Measurements from ENCODE around the gene KAT14. TPM values are rescaled to one million over a fixed set of nuclear protein-coding genes. Genes with fewer than 3 reads are reported as not detected.

The KAT14 gene
- total RNA-seq, 4 donors from 2014 or later, result 11.0 to 21.9 (median 14.6) TPM

- no peak for DNase-seq (ENCODE audit: low spot score in 2 of 2)
- intact Hi-C loops (cut with DNase I; ENCODE audit: low total_unique reads), result no loop called here
- TF ChIP-seq CTCF (IDR thresholded peaks at IDR 0.05) (no peak), POLR2A (IDR thresholded peaks at IDR 0.05) (no peak)
- 77 to 100% methylated on average over 2 of the region's 2 CpGs for WGBS, 2 donors
- no peak overlapping the region for H3K4me3 ChIP-seq (ENCODE audit: low read depth, poor library complexity, severe bottlenecking)
These were observed 26.7 kb downstream of the KAT14 start for GRCh38 chr20:18164356-18164755.

GRCh38 chr20:18165553-18165952 lies 27.9 kb downstream of the KAT14 start:
- H3K4me3 ChIP-seq (ENCODE audit: low read depth, poor library complexity, severe bottlenecking), result no peak overlapping the region
- intact Hi-C loops (cut with DNase I; ENCODE audit: low total_unique reads), result no loop called here
- 74 to 79% methylated on average over 3 of the region's 3 CpGs for WGBS, 2 donors
- no peak for DNase-seq (ENCODE audit: low spot score in 2 of 2)
- TF ChIP-seq CTCF (IDR thresholded peaks at IDR 0.05) (no peak), POLR2A (IDR thresholded peaks at IDR 0.05) (no peak)

GRCh38 chr20:18166241-18166881 lies 28.7 kb downstream of the KAT14 start:
- WGBS, 2 donors, result 54 to 55% methylated on average over 5 of the region's 5 CpGs
- intact Hi-C loops (cut with DNase I; ENCODE audit: low total_unique reads), result no loop called here
- no peak for DNase-seq (ENCODE audit: low spot score in 2 of 2)
- TF ChIP-seq POLR2A (IDR thresholded peaks at IDR 0.05), result no peak
- no peak for TF ChIP-seq CTCF (IDR thresholded peaks at IDR 0.05)
- no peak overlapping the region for H3K4me3 ChIP-seq (ENCODE audit: low read depth, poor library complexity, severe bottlenecking)

DNA sequence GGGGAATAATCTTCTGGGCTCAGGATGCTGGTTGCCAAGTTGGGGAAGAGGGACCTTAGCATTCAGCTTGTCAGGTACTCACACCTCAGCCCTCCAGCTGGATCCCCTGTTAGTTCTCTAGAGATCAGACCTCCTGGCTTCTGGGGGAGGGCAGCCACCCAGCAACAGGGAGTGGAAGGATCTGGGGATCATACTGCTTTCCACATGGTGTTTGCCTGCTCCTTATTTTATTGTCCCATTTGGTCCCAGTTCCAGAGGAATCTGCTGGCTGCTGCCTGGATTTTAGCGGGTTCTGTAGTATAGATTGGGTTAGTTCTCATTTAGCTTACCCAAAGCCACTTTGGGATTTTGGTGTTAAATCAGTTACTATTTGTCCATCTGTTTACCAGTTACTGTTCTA lies 29.3 kb downstream of the KAT14 start:
- TF ChIP-seq CTCF (IDR thresholded peaks at IDR 0.05), result no peak
- intact Hi-C loops (cut with DNase I; ENCODE audit: low total_unique reads), result no loop called here
- WGBS, 2 donors, result 65 to 82% methylated on average over 1 of the region's 1 CpG
- no peak for DNase-seq (ENCODE audit: low spot score in 2 of 2)
- H3K4me3 ChIP-seq (ENCODE audit: low read depth, poor library complexity, severe bottlenecking), result no peak overlapping the region

DNA sequence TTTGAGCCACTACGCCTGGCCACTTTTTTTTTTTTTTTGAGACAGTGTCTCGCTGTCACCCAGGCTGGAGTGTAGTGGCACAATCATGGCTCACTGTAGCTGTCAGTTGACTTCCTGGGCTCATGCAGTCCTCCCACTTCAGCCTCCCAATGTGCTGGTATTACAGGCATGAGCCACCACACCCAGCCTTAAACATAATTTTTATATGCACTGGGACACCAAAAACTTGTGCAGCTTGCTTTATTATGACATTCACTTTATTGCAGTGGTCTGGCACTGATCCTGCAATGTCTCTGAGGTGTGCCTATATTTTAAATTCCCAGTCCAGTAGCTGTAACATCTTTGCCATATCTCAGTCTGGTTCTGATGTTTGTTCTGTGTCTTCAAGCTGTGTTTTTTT lies 34.7 kb downstream of the KAT14 start:
- no peak overlapping the region for H3K4me3 ChIP-seq (ENCODE audit: low read depth, poor library complexity, severe bottlenecking)
- WGBS, 2 donors, result 87 to 98% methylated on average over 2 of the region's 2 CpGs
- DNase-seq (ENCODE audit: low spot score in 2 of 2), result no peak
- no peak for TF ChIP-seq POLR2A (IDR thresholded peaks at IDR 0.05)
- no peak for TF ChIP-seq CTCF (IDR thresholded peaks at IDR 0.05)
- intact Hi-C loops (cut with DNase I; ENCODE audit: low total_unique reads), result no loop called here

Data from lower leg skin (tissue), 4 donors.